Smooth muscle cell (in vitro differentiated cells): ENCODE data around the gene CBX8. TPM values are rescaled to one million over a fixed set of nuclear protein-coding genes. Genes with fewer than 3 reads are reported as not detected.
A peak's percentile ranks its signal among the peaks of the same experiment; 100 is the strongest.

Experiments
- DNase-seq: peaks from one replicate; lab custom pipeline; 2025; ENCODE audit not compliant: unreplicated experiment; lab: John Stamatoyannopoulos, UW
- H2AFZ ChIP-seq: fragments of 200-600 bp; sonication (generic); 2 replicates; pipeline ENCODE4 v1.6.0; 2016; ENCODE audit warnings: antibody characterized with exemption, low read depth, mild to moderate bottlenecking
- H3F3A ChIP-seq: fragments of 200-600 bp; sonication (generic); 2 replicates; pipeline ENCODE4 v1.6.0; 2017; ENCODE audit warnings: antibody characterized with exemption, low read depth
- H3K27ac ChIP-seq: fragments of 200-600 bp; sonication (generic); 2 replicates; pipeline ENCODE4 v1.5.1; 2016; ENCODE audit warnings: low read depth, mild to moderate bottlenecking
- H3K27me3 ChIP-seq: fragments of 200-600 bp; sonication (generic); 2 replicates; pipeline ENCODE4 v1.6.1; 2016; ENCODE audit warnings: low read depth, mild to moderate bottlenecking
- H3K36me3 ChIP-seq: fragments of 200-600 bp; sonication (generic); 2 replicates; pipeline ENCODE4 v1.5.1; 2016; ENCODE audit warnings: low read depth
- H3K4me1 ChIP-seq: fragments of 200-600 bp; sonication (generic); 2 replicates; pipeline ENCODE4 v1.5.1; 2016; ENCODE audit warnings: low read depth
- H3K4me2 ChIP-seq: fragments of 200-600 bp; sonication (generic); 2 replicates; pipeline ENCODE4 v1.6.0; 2016; ENCODE audit warnings: mild to moderate bottlenecking
- H3K4me3 ChIP-seq: fragments of 200-600 bp; sonication (generic); 2 replicates; pipeline ENCODE4 v1.5.1; 2016; ENCODE audit warnings: mild to moderate bottlenecking
- H3K79me2 ChIP-seq: fragments of 200-600 bp; sonication (generic); 2 replicates; pipeline ENCODE4 v1.6.0; 2016; ENCODE audit warnings: low read depth, mild to moderate bottlenecking
- H3K9ac ChIP-seq: fragments of 200-600 bp; sonication (generic); 2 replicates; pipeline ENCODE4 v1.6.0; 2016; ENCODE audit warnings: low read depth
- H3K9me3 ChIP-seq: fragments of 200-600 bp; sonication (generic); replicated peaks from 2 replicates; pipeline ENCODE4 v1.5.1; 2016; ENCODE audit warnings: low read depth
- H4K20me1 ChIP-seq: fragments of 200-600 bp; sonication (generic); 2 replicates; pipeline ENCODE4 v1.6.0; 2016; ENCODE audit warnings: low read depth
- WGBS: methylation state at CpG from one replicate; pipeline ENCODE4 v1.1.7; 2016; ENCODE audit warnings: low lambda C conversion rate; 5-methylcytosine and 5-hydroxymethylcytosine counted together
- polyA plus RNA-seq: library from polyadenylated mRNA; unstranded; fragments of >200 nt; fragmentation: Nextera tagmentation; extraction: Ambion mirVana; gene quantifications from 2 replicates; pipeline ENCODE4 v1.2.1, GENCODE V29; 2016
- total RNA-seq: library from RNA; depleted of rRNA; stranded (reverse); fragments of >200 nt; gene quantifications from 2 replicates; pipeline ENCODE4 v1.2.3, GENCODE V29; 2014
- TF ChIP-seq, protein P1 (sequence below): fragments of 200-600 bp; sonication (generic); IDR thresholded peaks from 2 replicates; pipeline ENCODE4 v1.5.1; 2017; ENCODE audit warnings: borderline replicate concordance, mild to moderate bottlenecking, antibody characterized with exemption; ENCODE audit not compliant: insufficient read depth, poor library complexity, severe bottlenecking

CBX8 gene
- total and polyA plus RNA-seq, 2 experiments from 2014 or later, result 2.6 to 4.3 TPM

DNA sequence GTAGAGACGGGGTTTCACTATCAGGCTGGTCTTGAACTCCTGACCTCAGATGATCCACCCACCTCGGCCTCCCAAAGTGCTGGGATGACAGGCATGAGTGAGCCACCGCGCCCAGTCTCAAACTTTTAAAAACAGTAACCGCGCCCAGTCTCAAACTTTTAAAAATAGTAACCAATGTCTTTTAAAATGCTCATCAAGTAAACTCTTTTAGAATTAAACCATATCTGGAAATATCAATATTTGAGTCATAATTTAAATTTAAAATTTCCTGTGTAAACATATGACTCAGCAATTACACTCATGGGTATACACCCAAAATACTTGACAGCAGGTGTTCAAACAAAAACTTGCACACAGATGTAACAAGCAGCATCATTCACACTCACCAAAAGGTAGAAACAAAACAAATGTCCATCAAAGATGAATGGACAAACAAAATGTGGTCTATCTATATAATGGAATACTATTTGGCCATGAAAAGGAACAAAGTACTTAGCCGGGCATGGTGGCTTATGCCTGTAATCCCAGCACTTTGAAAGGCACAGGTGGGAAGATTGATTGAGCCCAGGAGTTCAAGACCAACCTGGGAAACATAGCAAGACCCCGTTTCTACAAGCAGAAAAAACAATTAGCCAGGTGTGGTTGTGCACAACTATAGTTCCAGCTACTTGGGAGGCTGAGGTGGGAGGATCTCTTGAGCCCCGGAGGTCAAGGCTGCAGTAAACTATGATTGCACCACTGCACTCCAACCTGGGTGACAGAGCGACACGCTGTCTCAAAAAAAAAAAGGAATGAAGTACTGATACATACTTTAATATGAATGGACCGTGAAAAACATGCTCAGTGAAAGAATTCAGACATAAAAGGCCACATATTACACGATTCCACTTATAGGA, 46.0 kb downstream of the CBX8 start:
- WGBS, result 91% methylated on average over 13 of the region's 13 CpGs
- Histone ChIP-seq H3K27ac (no peak overlapping the region), H3K79me2 (no peaks in the 10 kb centered on the region), H3K9ac (no peak overlapping the region), H3K4me1 (peaks cover 30% of the 10 kb centered on the region), H3K36me3 (no peaks in the 10 kb centered on the region), H3K9me3 (no peaks in the 10 kb centered on the region), H3K27me3 (peaks cover 63% of the 10 kb centered on the region), H4K20me1 (no peaks in the 10 kb centered on the region), H3F3A (peaks cover 7% of the 10 kb centered on the region), H3K4me2 (no peak overlapping the region), H3K4me3 (no peak overlapping the region), H2AFZ (no peak overlapping the region)
- no peak for DNase-seq
- TF ChIP-seq, protein P1, sequence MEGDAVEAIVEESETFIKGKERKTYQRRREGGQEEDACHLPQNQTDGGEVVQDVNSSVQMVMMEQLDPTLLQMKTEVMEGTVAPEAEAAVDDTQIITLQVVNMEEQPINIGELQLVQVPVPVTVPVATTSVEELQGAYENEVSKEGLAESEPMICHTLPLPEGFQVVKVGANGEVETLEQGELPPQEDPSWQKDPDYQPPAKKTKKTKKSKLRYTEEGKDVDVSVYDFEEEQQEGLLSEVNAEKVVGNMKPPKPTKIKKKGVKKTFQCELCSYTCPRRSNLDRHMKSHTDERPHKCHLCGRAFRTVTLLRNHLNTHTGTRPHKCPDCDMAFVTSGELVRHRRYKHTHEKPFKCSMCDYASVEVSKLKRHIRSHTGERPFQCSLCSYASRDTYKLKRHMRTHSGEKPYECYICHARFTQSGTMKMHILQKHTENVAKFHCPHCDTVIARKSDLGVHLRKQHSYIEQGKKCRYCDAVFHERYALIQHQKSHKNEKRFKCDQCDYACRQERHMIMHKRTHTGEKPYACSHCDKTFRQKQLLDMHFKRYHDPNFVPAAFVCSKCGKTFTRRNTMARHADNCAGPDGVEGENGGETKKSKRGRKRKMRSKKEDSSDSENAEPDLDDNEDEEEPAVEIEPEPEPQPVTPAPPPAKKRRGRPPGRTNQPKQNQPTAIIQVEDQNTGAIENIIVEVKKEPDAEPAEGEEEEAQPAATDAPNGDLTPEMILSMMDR, result no peak

DNA sequence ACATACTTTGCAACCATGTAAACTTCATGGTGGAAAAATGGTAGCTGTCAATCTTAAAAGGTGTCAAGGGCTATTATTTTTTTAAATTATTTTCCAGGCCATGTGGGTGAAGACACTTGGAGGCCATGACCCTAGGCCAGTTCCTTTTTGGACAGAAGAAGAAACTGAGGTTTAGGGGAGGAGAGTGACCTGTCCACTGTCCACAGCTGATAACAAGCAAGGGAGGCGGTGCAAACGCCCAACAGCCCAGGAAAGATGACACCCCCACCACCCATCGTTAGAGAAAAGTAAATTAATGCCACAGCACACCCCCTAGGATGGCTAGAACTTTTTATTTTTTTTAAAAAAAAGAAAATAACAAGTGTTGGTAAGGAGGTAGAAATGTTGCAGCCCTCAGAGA, 46.9 kb downstream of the CBX8 start:
- Histone ChIP-seq H2AFZ (no peak overlapping the region), H3F3A (peaks cover 7% of the 10 kb centered on the region), H3K36me3 (no peaks in the 10 kb centered on the region), H3K27me3 (peaks cover 71% of the 10 kb centered on the region), H3K4me1 (peaks cover 30% of the 10 kb centered on the region), H3K27ac (no peak overlapping the region), H3K9ac (no peak overlapping the region), H4K20me1 (no peaks in the 10 kb centered on the region), H3K9me3 (no peaks in the 10 kb centered on the region), H3K4me2 (peak overlapping the region; percentile 57), H3K79me2 (no peaks in the 10 kb centered on the region), H3K4me3 (no peak overlapping the region)
- DNase-seq, result no peak
- WGBS, result 70% methylated on average over 3 of the region's 3 CpGs
- TF ChIP-seq, protein P1, result no peak

DNA sequence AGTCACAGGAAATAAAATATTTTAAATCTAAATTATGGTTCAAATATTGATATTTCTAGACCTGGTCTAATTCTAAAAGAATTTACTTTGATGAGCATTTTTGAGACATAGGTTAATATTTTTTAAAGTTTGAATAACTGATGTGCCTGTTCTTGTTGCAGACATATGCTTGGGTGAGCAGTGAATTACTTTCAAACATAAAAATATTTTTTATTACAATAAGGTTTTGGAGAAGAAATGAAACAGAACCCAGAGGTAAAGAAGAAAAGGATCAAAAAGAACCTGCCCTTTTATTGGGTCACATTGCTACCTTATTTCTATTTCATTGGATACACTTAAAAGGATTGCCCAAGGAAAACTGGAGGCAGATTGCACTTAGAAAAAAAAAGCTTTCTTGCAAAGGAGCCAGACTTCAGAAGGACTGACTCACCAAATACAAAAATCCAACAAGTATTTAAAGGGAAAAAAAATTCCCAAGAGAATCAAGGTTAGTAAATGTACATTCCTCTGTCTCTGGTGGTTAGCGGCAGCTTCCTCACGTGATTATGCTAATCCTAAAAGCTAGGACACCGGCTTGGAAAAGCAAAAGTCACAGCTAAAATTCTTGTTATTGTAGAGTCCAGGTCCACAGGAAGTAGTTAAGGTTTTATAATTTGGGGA, 47.6 kb downstream of the CBX8 start:
- TF ChIP-seq, protein P1, result no peak
- DNase-seq, result no peak
- H2AFZ ChIP-seq, result no peak overlapping the region
- peaks cover 7% of the 10 kb centered on the region for H3F3A ChIP-seq
- H3K9ac ChIP-seq, result no peak overlapping the region
- H4K20me1 ChIP-seq, result no peaks in the 10 kb centered on the region
- H3K4me3 ChIP-seq, result no peak overlapping the region
- H3K4me2 ChIP-seq, result peak overlapping the region; percentile 57
- H3K27ac ChIP-seq, result peak overlapping the region; percentile 13
- no peaks in the 10 kb centered on the region for H3K9me3 ChIP-seq
- peaks cover 30% of the 10 kb centered on the region for H3K4me1 ChIP-seq
- H3K79me2 ChIP-seq, result no peaks in the 10 kb centered on the region
- no peaks in the 10 kb centered on the region for H3K36me3 ChIP-seq
- 2% methylated on average over 3 of the region's 3 CpGs for WGBS
- peaks cover 69% of the 10 kb centered on the region for H3K27me3 ChIP-seq
